IMR-90 (cell line): Measurements from ENCODE around the gene GABRB1. TPM values are rescaled to one million over a fixed set of nuclear protein-coding genes. Genes with fewer than 3 reads are reported as not detected.

Experiments used
- ATAC-seq: fragments of 200-7000 bp; cut with Tn5 transposase; 2 replicates; pipeline ENCODE4 v1.9.1; 2020; ENCODE audit warnings: low read depth, mild to moderate bottlenecking, moderate library complexity
- BruUV-seq: library from RNA; stranded (reverse); fragments of 400-500 nt; replicated peaks from 2 replicates; lab custom pipeline; 2021; lab: Mats Ljungman, UMichigan
- CTCF ChIA-PET: fragments of 300-600 bp; formaldehyde crosslinking; extraction: SDS; loops from one replicate; lab custom pipeline; 2021; ENCODE audit warnings: antibody characterized with exemption; lab: Yijun Ruan, JAX
- POLR2A ChIA-PET: fragments of 300-600 bp; sonication (Branson Sonifier 250); formaldehyde crosslinking; loops from one replicate; lab custom pipeline; 2022; ENCODE audit warnings: antibody characterized with exemption; ENCODE audit not compliant: unreplicated experiment; lab: Charles Lee
- DNase-seq: peaks from one replicate; pipeline ENCODE4 v3.0.0; 2013
- H2AFZ ChIP-seq: replicated peaks from 2 replicates; pipeline ENCODE3; 2013; ENCODE audit warnings: low read length, mild to moderate bottlenecking; ENCODE audit not compliant: poor library complexity
- H2AK5ac ChIP-seq: 2 replicates; pipeline ENCODE4 v1.6.1; 2013; ENCODE audit warnings: low read depth, low read length, inconsistent platforms
- H2AK9ac ChIP-seq: replicated peaks from 2 replicates; pipeline ENCODE3; 2013; ENCODE audit warnings: mild to moderate bottlenecking, low read depth, low read length, moderate library complexity; ENCODE audit not compliant: poor library complexity
- H2BK120ac ChIP-seq: 2 replicates; pipeline ENCODE4 v1.6.1; 2013; ENCODE audit warnings: low read depth, low read length, inconsistent platforms
- H2BK15ac ChIP-seq: 3 replicates; pipeline ENCODE4 v1.6.1; 2013; ENCODE audit warnings: low read depth, low read length, inconsistent platforms
- H2BK20ac ChIP-seq: 2 replicates; pipeline ENCODE4 v1.6.1; 2013; ENCODE audit warnings: low read depth, mild to moderate bottlenecking, inconsistent platforms, low read length, moderate library complexity
- H2BK5ac ChIP-seq: 2 replicates; pipeline ENCODE4 v1.6.1; 2013; ENCODE audit warnings: mild to moderate bottlenecking, low read depth, low read length, inconsistent platforms; ENCODE audit not compliant: poor library complexity, severe bottlenecking
- H3K14ac ChIP-seq: replicated peaks from 2 replicates; pipeline ENCODE4 v1.6.1; 2013; ENCODE audit warnings: low read depth, low read length, inconsistent platforms
- H3K18ac ChIP-seq: 2 replicates; pipeline ENCODE4 v1.6.1; 2013; ENCODE audit warnings: low read depth, low read length, control low read depth
- H3K23ac ChIP-seq: 2 replicates; pipeline ENCODE4 v1.6.1; 2013; ENCODE audit warnings: low read depth, low read length, inconsistent platforms
- H3K27ac ChIP-seq: 2 replicates; pipeline ENCODE4 v1.5.1; 2013; ENCODE audit warnings: mild to moderate bottlenecking, control low read depth, low read length; ENCODE audit not compliant: insufficient read depth
- H3K27me3 ChIP-seq: 2 replicates; pipeline ENCODE4 v1.6.1; 2013; ENCODE audit warnings: low read length; ENCODE audit not compliant: control insufficient read depth, insufficient read depth
- H3K36me3 ChIP-seq: 2 replicates; pipeline ENCODE4 v1.6.1; 2013; ENCODE audit warnings: low read length, mixed read lengths; ENCODE audit not compliant: control insufficient read depth, insufficient read depth
- H3K4ac ChIP-seq: 2 replicates; pipeline ENCODE4 v1.6.1; 2013; ENCODE audit warnings: low read depth, low read length, inconsistent platforms
- H3K4me1 ChIP-seq: 2 replicates; pipeline ENCODE4 v1.6.1; 2013; ENCODE audit warnings: low read length, mixed read lengths; ENCODE audit not compliant: control insufficient read depth, insufficient read depth
- H3K4me2 ChIP-seq: 2 replicates; pipeline ENCODE4 v1.6.1; 2013; ENCODE audit warnings: low read depth, mild to moderate bottlenecking, control low read depth, low read length, moderate library complexity
- H3K4me3 ChIP-seq: 2 replicates; pipeline ENCODE4 v1.5.1; 2013; ENCODE audit warnings: low read depth, mild to moderate bottlenecking, control low read depth, low read length, moderate library complexity; ENCODE audit not compliant: insufficient read depth
- H3K56ac ChIP-seq: 2 replicates; pipeline ENCODE4 v1.6.1; 2013; ENCODE audit warnings: low read length, inconsistent platforms; ENCODE audit not compliant: insufficient read depth; ENCODE audit errors: extremely low read depth
- H3K79me1 ChIP-seq, 2 experiments: 2 replicates each; pipeline ENCODE4 v1.6.1; 2013; ENCODE audit warnings: low read length in 2 of 2, inconsistent platforms in 1 of 2, low read depth in 1 of 2
- H3K9ac ChIP-seq: 2 replicates; pipeline ENCODE4 v1.6.1; 2013; ENCODE audit warnings: low read depth, low read length, control low read depth
- H3K9me1 ChIP-seq: 2 replicates; pipeline ENCODE4 v1.6.1; 2013; ENCODE audit warnings: low read length, inconsistent platforms; ENCODE audit not compliant: insufficient read depth
- H3K9me3 ChIP-seq: 2 replicates; pipeline ENCODE4 v1.6.1; 2013; ENCODE audit warnings: low read length; ENCODE audit not compliant: control insufficient read depth, insufficient read depth
- H4K20me1 ChIP-seq: 2 replicates; pipeline ENCODE4 v1.6.1; 2013; ENCODE audit warnings: low read length, inconsistent platforms; ENCODE audit not compliant: insufficient read depth
- H4K5ac ChIP-seq: 2 replicates; pipeline ENCODE4 v1.6.1; 2013; ENCODE audit warnings: mild to moderate bottlenecking, low read depth, low read length, control low read depth
- H4K8ac ChIP-seq, 2 experiments: 2 replicates each; pipeline ENCODE4 v1.6.1; 2013; ENCODE audit warnings: low read depth in 2 of 2, low read length in 2 of 2, control low read depth in 1 of 2, inconsistent platforms in 1 of 2
- H4K91ac ChIP-seq: 2 replicates; pipeline ENCODE4 v1.6.1; 2013; ENCODE audit warnings: low read depth, low read length, inconsistent platforms; ENCODE audit not compliant: insufficient read depth
- FOS ChIP-seq: fragments of 150-350 bp; IDR thresholded peaks from 2 replicates; pipeline ENCODE4 v1.6.1; 2016; ENCODE audit warnings: low read depth, low read length
- MAZ ChIP-seq: IDR thresholded peaks from 2 replicates; pipeline ENCODE4 v1.6.1; 2012; ENCODE audit warnings: low read depth, mild to moderate bottlenecking, low read length, improper control_type of control experiment, moderate library complexity, borderline replicate concordance
- RCOR1 ChIP-seq: IDR thresholded peaks from 2 replicates; pipeline ENCODE4 v1.6.1; 2012; ENCODE audit warnings: mild to moderate bottlenecking, low read length, improper control_type of control experiment; ENCODE audit not compliant: insufficient replicate concordance
- dilution Hi-C: fragments of 300-500 bp; cut with HindIII; formaldehyde crosslinking; loops from one replicate; pipeline ENCODE4 v1.14.3; 2018; ENCODE audit warnings: low sequenced_read_pairs; ENCODE audit not compliant: unreplicated experiment
- in situ Hi-C: fragments of 300-500 bp; cut with MboI; formaldehyde crosslinking; loops from 3 replicates; pipeline ENCODE4 v1.14.3; 2019; ENCODE audit warnings: low sequenced_read_pairs, inconsistent platforms, mixed read lengths
- intact Hi-C: fragments of 100-400 bp; cut with micrococcal nuclease; formaldehyde crosslinking; loops from 2 replicates; pipeline ENCODE4 v1.10.0; 2022
- polyA plus RNA-seq, 3 experiments: library from polyadenylated mRNA; depleted of rRNA; stranded (reverse); fragments of >200 nt; gene quantifications; 2 replicates each; pipeline ENCODE4 v1.2.3, GENCODE V29; 2012; ENCODE audit warnings: low replicate concordance in 1 of 3
- total RNA-seq: library from RNA; depleted of rRNA; stranded (reverse); fragments of >200 nt; gene quantifications from 2 replicates; pipeline ENCODE4 v1.2.3, GENCODE V29; 2012
- TF ChIP-seq, protein P1 (sequence below): fragments of 150-350 bp; IDR thresholded peaks from 2 replicates; pipeline ENCODE4 v1.6.1; 2016; ENCODE audit warnings: low read depth, mild to moderate bottlenecking, low read length, moderate library complexity, borderline replicate concordance

The GABRB1 gene
- total and polyA plus RNA-seq, 2 of the 4 experiments (the other 2 are of a cell fraction): 4.7 to 16.1 TPM

DNA sequence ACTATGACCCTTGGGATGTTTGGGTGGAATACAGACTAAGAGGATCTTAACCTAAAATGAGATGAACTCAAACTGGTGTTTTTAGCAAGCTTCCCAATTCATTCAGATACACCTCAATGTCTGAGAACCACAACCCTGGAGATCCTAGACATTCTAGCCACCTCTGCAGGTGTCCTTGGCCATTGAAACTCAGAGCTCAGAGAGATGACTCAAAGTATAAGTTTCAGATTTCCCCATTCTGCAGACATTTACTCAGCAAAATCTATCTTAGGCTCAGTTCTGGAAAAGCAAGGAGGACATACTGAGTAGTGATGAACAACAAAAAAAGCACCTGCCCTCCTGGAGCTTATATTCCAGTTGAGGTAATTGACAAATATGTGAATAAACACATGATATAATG is 384.4 kb downstream of the GABRB1 start:
- no peak overlapping the region for H4K91ac ChIP-seq
- H3K4me1 ChIP-seq: no peaks in the 10 kb centered on the region
- H2AK9ac ChIP-seq: no peak overlapping the region
- H3K27ac ChIP-seq: no peak overlapping the region
- ChIA-PET CTCF (no interaction called here), POLR2A (no interaction called here)
- H3K14ac ChIP-seq: no peak overlapping the region
- H3K4ac ChIP-seq: no peak overlapping the region
- DNase-seq: no peak
- no peak for ATAC-seq
- TF ChIP-seq RCOR1 (no peak), MAZ (no peak), FOS (no peak)
- TF ChIP-seq, protein P1, sequence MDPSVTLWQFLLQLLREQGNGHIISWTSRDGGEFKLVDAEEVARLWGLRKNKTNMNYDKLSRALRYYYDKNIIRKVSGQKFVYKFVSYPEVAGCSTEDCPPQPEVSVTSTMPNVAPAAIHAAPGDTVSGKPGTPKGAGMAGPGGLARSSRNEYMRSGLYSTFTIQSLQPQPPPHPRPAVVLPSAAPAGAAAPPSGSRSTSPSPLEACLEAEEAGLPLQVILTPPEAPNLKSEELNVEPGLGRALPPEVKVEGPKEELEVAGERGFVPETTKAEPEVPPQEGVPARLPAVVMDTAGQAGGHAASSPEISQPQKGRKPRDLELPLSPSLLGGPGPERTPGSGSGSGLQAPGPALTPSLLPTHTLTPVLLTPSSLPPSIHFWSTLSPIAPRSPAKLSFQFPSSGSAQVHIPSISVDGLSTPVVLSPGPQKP: no peak
- intact Hi-C loops (no loop called here), in situ Hi-C loops (no loop called here), dilution Hi-C loops (no loop called here)
- H4K20me1 ChIP-seq: no peaks in the 10 kb centered on the region
- H2BK120ac ChIP-seq: no peak overlapping the region
- H3K18ac ChIP-seq: no peak overlapping the region
- H3K9me1 ChIP-seq: no peaks in the 10 kb centered on the region
- H2BK20ac ChIP-seq: no peak overlapping the region
- H3K9ac ChIP-seq: no peak overlapping the region
- H3K4me3 ChIP-seq: no peak overlapping the region
- BruUV-seq: no TSS peak
- no peak overlapping the region for H4K8ac ChIP-seq
- H2AFZ ChIP-seq: no peak overlapping the region
- H3K36me3 ChIP-seq: no peaks in the 10 kb centered on the region
- no peaks in the 10 kb centered on the region for H3K9me3 ChIP-seq
- no peak overlapping the region for H3K4me2 ChIP-seq
- H3K27me3 ChIP-seq: no peaks in the 10 kb centered on the region; the same call in 1 of the 2 replicates
- no peak overlapping the region for H4K5ac ChIP-seq
- no peak overlapping the region for H3K23ac ChIP-seq
- H3K56ac ChIP-seq: no peak overlapping the region
- H2BK5ac ChIP-seq: no peak overlapping the region
- no peak overlapping the region for H2BK15ac ChIP-seq
- H3K79me1 ChIP-seq: no peaks in the 10 kb centered on the region
- no peak overlapping the region for H2AK5ac ChIP-seq
